HL-60 (cell line): ENCODE results near the gene ZNF213.

ENCODE experiments used
- DNase-seq, 2 experiments: peaks; one replicate each; pipeline ENCODE4 v3.0.0-alpha.2; 2010 to 2020; ENCODE audit warnings: low read depth in 1 of 2, low spot score in 1 of 2
- H3K27ac ChIP-seq: fragments of 250-450 bp; sonication (Bioruptor Pico); replicated peaks from 2 replicates; pipeline ENCODE4 v1.5.1; 2020; ENCODE audit warnings: mild to moderate bottlenecking, moderate library complexity
- H3K27me3 ChIP-seq: fragments of 250-450 bp; sonication (Bioruptor Pico); 2 replicates; pipeline ENCODE4 v1.5.1; 2021; ENCODE audit warnings: mild to moderate bottlenecking, moderate library complexity; ENCODE audit not compliant: insufficient read depth, poor library complexity, severe bottlenecking
- H3K4me3 ChIP-seq: replicated peaks from 2 replicates; pipeline ENCODE4 v1.5.1; 2011; ENCODE audit warnings: mild to moderate bottlenecking, control low read depth, low read length; ENCODE audit not compliant: insufficient read depth
- GABPA ChIP-seq: IDR thresholded peaks from 2 replicates; pipeline ENCODE4 v1.6.1; 2012; ENCODE audit warnings: low read depth
- POLR2AphosphoS5 ChIP-seq: IDR thresholded peaks from 2 replicates; pipeline ENCODE4 v1.6.1; 2012; ENCODE audit warnings: low read depth
- SPI1 ChIP-seq: IDR thresholded peaks from 2 replicates; pipeline ENCODE4 v1.6.1; 2012; ENCODE audit warnings: low read depth, mild to moderate bottlenecking, borderline replicate concordance
- TF ChIP-seq, protein P1 (sequence below): IDR thresholded peaks from one replicate; pipeline ENCODE4 v1.5.1; 2011; ENCODE audit warnings: low read length, control low read depth, inconsistent platforms; ENCODE audit not compliant: insufficient read depth
- TF ChIP-seq, protein P2 (sequence below): IDR thresholded peaks from 2 replicates; pipeline ENCODE4 v1.6.1; 2012; ENCODE audit warnings: low read depth; ENCODE audit not compliant: insufficient replicate concordance

The ZNF213 gene

DNA sequence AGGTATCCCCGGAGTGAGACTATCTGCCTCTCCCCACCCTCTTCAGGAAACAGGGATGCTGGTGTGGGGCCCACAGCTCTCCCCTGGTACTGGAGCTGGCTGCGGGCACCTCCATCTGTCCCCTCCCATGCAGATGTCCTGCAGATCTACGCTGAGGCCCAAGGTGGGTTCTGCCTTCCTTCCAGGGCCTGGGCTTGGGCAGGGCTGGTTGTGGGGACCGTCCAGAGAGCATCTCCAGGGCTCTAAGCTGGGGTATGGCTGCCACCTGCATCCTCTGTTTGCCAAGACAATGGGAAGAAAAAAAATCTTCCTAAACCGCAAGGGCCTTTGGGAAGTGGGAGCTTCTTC lies 12.9 kb downstream of the ZNF213 start:
- no peak for DNase-seq
- Histone ChIP-seq H3K27me3 (no peaks in the 10 kb centered on the region), H3K27ac (no peak overlapping the region), H3K4me3 (no peak overlapping the region)
- no peak for TF ChIP-seq GABPA
- TF ChIP-seq, protein P1, sequence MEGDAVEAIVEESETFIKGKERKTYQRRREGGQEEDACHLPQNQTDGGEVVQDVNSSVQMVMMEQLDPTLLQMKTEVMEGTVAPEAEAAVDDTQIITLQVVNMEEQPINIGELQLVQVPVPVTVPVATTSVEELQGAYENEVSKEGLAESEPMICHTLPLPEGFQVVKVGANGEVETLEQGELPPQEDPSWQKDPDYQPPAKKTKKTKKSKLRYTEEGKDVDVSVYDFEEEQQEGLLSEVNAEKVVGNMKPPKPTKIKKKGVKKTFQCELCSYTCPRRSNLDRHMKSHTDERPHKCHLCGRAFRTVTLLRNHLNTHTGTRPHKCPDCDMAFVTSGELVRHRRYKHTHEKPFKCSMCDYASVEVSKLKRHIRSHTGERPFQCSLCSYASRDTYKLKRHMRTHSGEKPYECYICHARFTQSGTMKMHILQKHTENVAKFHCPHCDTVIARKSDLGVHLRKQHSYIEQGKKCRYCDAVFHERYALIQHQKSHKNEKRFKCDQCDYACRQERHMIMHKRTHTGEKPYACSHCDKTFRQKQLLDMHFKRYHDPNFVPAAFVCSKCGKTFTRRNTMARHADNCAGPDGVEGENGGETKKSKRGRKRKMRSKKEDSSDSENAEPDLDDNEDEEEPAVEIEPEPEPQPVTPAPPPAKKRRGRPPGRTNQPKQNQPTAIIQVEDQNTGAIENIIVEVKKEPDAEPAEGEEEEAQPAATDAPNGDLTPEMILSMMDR: no peak
- no peak for TF ChIP-seq POLR2AphosphoS5
- no peak for TF ChIP-seq SPI1
- TF ChIP-seq, protein P2, sequence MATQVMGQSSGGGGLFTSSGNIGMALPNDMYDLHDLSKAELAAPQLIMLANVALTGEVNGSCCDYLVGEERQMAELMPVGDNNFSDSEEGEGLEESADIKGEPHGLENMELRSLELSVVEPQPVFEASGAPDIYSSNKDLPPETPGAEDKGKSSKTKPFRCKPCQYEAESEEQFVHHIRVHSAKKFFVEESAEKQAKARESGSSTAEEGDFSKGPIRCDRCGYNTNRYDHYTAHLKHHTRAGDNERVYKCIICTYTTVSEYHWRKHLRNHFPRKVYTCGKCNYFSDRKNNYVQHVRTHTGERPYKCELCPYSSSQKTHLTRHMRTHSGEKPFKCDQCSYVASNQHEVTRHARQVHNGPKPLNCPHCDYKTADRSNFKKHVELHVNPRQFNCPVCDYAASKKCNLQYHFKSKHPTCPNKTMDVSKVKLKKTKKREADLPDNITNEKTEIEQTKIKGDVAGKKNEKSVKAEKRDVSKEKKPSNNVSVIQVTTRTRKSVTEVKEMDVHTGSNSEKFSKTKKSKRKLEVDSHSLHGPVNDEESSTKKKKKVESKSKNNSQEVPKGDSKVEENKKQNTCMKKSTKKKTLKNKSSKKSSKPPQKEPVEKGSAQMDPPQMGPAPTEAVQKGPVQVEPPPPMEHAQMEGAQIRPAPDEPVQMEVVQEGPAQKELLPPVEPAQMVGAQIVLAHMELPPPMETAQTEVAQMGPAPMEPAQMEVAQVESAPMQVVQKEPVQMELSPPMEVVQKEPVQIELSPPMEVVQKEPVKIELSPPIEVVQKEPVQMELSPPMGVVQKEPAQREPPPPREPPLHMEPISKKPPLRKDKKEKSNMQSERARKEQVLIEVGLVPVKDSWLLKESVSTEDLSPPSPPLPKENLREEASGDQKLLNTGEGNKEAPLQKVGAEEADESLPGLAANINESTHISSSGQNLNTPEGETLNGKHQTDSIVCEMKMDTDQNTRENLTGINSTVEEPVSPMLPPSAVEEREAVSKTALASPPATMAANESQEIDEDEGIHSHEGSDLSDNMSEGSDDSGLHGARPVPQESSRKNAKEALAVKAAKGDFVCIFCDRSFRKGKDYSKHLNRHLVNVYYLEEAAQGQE: no peak

DNA sequence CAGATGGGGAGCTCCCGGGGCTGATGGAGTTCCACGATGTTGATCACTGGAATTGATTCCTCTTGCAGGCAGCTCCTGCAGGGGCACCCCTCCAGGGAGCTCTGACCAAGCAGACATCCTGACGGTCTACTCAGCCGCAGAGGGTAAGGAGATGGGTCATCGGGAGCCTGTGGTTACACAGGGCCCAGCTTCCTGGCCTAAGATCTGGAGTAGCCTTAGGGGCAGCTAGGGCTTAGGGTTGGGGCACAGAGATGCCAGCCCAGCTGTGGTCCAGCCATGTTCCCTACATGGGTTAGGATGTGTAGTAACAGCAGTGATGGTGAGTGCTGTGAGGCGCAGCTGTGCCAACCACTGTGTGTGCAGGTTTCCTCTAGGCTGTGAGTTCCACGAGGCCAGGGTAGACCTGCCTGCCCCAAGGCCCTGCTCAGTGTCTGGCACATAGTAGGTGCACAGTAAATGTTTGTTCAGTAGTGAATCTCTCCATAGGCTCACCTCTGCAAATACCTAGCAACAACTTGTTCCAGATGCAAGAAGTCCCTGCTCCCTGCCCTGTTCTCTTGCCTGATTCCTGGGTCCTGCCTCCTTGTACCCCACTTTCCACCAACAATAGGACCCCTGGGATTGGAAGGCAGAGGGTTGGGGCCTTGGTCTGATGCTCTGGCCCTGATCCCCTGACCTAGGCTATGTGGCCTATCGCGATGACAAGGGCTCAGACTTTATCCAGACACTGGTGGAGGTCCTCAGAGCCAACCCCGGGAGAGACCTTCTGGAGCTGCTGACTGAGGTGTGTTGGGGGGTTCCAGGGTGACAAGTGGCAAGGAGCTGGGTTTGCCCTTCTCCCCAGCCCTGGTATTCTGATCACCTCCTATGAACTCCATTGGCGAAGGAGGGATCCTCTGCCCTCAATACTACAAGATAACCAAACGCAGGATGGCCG lies 13.7 kb downstream of the ZNF213 start:
- TF ChIP-seq GABPA (no peak), SPI1 (no peak), POLR2AphosphoS5 (no peak)
- TF ChIP-seq, protein P1: no peak
- TF ChIP-seq, protein P2: no peak
- no peak for DNase-seq
- no peak overlapping the region for H3K4me3 ChIP-seq
- H3K27me3 ChIP-seq: no peaks in the 10 kb centered on the region
- no peak overlapping the region for H3K27ac ChIP-seq

DNA sequence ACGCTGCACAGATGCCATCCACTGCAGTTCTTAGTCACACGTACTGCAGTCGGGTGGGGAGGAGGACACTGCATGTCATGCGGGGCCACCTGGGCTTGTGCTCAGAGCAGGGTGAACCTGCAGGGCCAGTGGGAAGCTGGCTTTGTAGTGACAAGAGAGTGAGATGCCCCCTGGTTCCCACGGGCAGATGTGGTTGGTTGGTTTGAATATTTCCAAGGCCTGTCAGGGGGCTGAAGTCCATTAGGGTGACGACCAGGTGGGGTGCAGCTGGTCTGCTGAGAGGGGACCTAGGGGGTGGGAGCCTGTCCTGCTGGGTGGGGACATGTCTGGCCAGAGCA lies 14.3 kb downstream of the ZNF213 start:
- DNase-seq: no peak
- Histone ChIP-seq H3K4me3 (no peak overlapping the region), H3K27ac (no peak overlapping the region), H3K27me3 (no peaks in the 10 kb centered on the region)
- no peak for TF ChIP-seq GABPA
- TF ChIP-seq, protein P1: no peak
- TF ChIP-seq, protein P2: no peak
- TF ChIP-seq POLR2AphosphoS5: no peak
- TF ChIP-seq SPI1: no peak
